Mesenchymal stem cell (in vitro differentiated cells and primary cell): ENCODE measurements around the gene CDH4.

Experiments
- DNase-seq: peaks from one replicate; pipeline ENCODE4 v3.0.0-alpha.2; 2013
- H2AFZ ChIP-seq: one replicate; pipeline ENCODE4 v1.6.1; 2013; ENCODE audit warnings: low read depth, mild to moderate bottlenecking, control low read depth, inconsistent platforms, low read length, moderate library complexity
- H2AK5ac ChIP-seq: 2 replicates; pipeline ENCODE4 v1.6.1; 2013; ENCODE audit warnings: low read length, moderate library complexity, mild to moderate bottlenecking, inconsistent platforms; ENCODE audit not compliant: severe bottlenecking
- H2BK120ac ChIP-seq: one replicate; pipeline ENCODE4 v1.6.1; 2013; ENCODE audit warnings: low read depth, mild to moderate bottlenecking, inconsistent platforms, low read length, moderate library complexity
- H2BK12ac ChIP-seq, 2 experiments: one replicate each; pipeline ENCODE4 v1.6.1; 2013; ENCODE audit warnings: inconsistent platforms in 2 of 2, low read length in 2 of 2, mild to moderate bottlenecking in 2 of 2, moderate library complexity in 2 of 2, control low read depth in 1 of 2
- H2BK15ac ChIP-seq: one replicate; pipeline ENCODE4 v1.6.1; 2013; ENCODE audit warnings: mild to moderate bottlenecking, low read depth, inconsistent platforms; ENCODE audit not compliant: poor library complexity, severe bottlenecking
- H2BK5ac ChIP-seq: 2 replicates; pipeline ENCODE4 v1.6.1; 2013; ENCODE audit warnings: low read depth, mild to moderate bottlenecking, low read length, control low read depth, inconsistent platforms; ENCODE audit not compliant: poor library complexity, severe bottlenecking
- H3K14ac ChIP-seq, 2 experiments: one replicate each; pipeline ENCODE4 v1.6.1; 2013; ENCODE audit warnings: inconsistent platforms in 2 of 2, low read length in 2 of 2, control low read depth in 1 of 2, mild to moderate bottlenecking in 1 of 2, moderate library complexity in 1 of 2
- H3K18ac ChIP-seq, 2 experiments: one replicate each; pipeline ENCODE4 v1.6.1; 2013; ENCODE audit warnings: inconsistent platforms in 2 of 2, low read length in 2 of 2, control low read depth in 1 of 2, low read depth in 1 of 2, mild to moderate bottlenecking in 1 of 2
- H3K23ac ChIP-seq, 2 experiments: one replicate each; pipeline ENCODE4 v1.6.1; 2013; ENCODE audit warnings: inconsistent platforms in 2 of 2, low read length in 2 of 2, mild to moderate bottlenecking in 2 of 2, moderate library complexity in 2 of 2, control low read depth in 1 of 2
- H3K27ac ChIP-seq: 2 replicates; pipeline ENCODE4 v1.5.1; 2013; ENCODE audit warnings: mild to moderate bottlenecking, moderate library complexity, low read length, control low read depth, inconsistent platforms; ENCODE audit not compliant: poor library complexity, severe bottlenecking
- H3K27me3 ChIP-seq, 2 experiments: 2 replicates each; pipeline versions ENCODE4 v1.6.1 to v1.7.0; 2013; ENCODE audit warnings: low read length in 2 of 2, mild to moderate bottlenecking in 2 of 2, moderate library complexity in 2 of 2, control low read depth in 1 of 2, inconsistent platforms in 1 of 2; ENCODE audit not compliant: control insufficient read depth in 1 of 2, insufficient read depth in 1 of 2
- H3K36me3 ChIP-seq, 2 experiments: 2 replicates each; pipeline versions ENCODE4 v1.6.1 to v1.7.0; 2013; ENCODE audit warnings: low read length in 2 of 2, control low read depth in 1 of 2, inconsistent platforms in 1 of 2, low read depth in 1 of 2, mild to moderate bottlenecking in 1 of 2; ENCODE audit not compliant: insufficient read depth in 2 of 2, control insufficient read depth in 1 of 2
- H3K4ac ChIP-seq, 2 experiments: one replicate each; pipeline ENCODE4 v1.6.1; 2013; ENCODE audit warnings: inconsistent platforms in 2 of 2, low read length in 2 of 2, mild to moderate bottlenecking in 2 of 2, moderate library complexity in 2 of 2, control low read depth in 1 of 2, low read depth in 1 of 2
- H3K4me1 ChIP-seq: 2 replicates; pipeline ENCODE4 v1.6.1; 2013; ENCODE audit warnings: low read depth, low read length, control low read depth; ENCODE audit not compliant: control insufficient read depth, insufficient read depth
- H3K4me2 ChIP-seq: 2 replicates; pipeline ENCODE4 v1.6.1; 2013; ENCODE audit warnings: low read length, mild to moderate bottlenecking, inconsistent platforms; ENCODE audit not compliant: poor library complexity, severe bottlenecking
- H3K4me3 ChIP-seq, 2 experiments: 2 replicates each; pipeline versions ENCODE4 v1.5.1 to v1.7.0; 2013; ENCODE audit warnings: low read length in 2 of 2, mild to moderate bottlenecking in 2 of 2, control low read depth in 1 of 2, low read depth in 1 of 2; ENCODE audit not compliant: insufficient read depth in 1 of 2
- H3K79me1 ChIP-seq: replicated peaks from 2 replicates; pipeline ENCODE4 v1.6.1; 2013; ENCODE audit warnings: mild to moderate bottlenecking, control low read depth, low read length, inconsistent platforms; ENCODE audit not compliant: poor library complexity, severe bottlenecking
- H3K9ac ChIP-seq: 2 replicates; pipeline ENCODE4 v1.7.0; 2013; ENCODE audit warnings: mild to moderate bottlenecking, low read length, moderate library complexity
- H3K9me3 ChIP-seq: 2 replicates; pipeline ENCODE4 v1.7.0; 2013; ENCODE audit warnings: mild to moderate bottlenecking, low read length; ENCODE audit not compliant: control insufficient read depth
- H4K8ac ChIP-seq: one replicate; pipeline ENCODE4 v1.6.1; 2013; ENCODE audit warnings: inconsistent platforms, mild to moderate bottlenecking, low read length, moderate library complexity
- H4K91ac ChIP-seq: one replicate; pipeline ENCODE4 v1.6.1; 2013; ENCODE audit warnings: mild to moderate bottlenecking, low read length, inconsistent platforms
- WGBS: methylation state at CpG from one replicate; pipeline ENCODE4 v1.1.7; 2013; ENCODE audit warnings: mixed read lengths; 5-methylcytosine and 5-hydroxymethylcytosine counted together

Gene CDH4

DNA sequence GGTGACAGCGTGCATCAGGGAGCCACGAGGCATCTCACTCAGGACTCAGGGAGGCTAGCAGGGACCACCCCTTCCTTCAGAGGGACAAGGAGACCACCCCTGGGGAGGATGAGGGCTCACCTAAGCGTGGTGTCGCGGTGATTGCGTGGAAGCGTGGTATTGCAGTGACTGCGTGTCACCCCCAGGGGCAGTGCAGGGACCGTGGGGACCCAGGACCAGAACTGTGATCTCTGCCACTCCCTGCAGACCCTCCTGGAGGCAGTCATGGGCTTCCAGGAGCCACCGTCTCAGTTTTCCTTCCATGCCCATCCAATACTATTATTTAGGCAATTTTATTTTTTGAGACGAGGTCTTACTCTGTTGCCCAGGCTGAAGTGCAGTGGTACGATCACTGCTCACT lies 666.5 kb downstream of the CDH4 start:
- no peaks in the 10 kb centered on the region for H3K79me1 ChIP-seq
- no peak overlapping the region for H3K23ac ChIP-seq
- H2BK5ac ChIP-seq: no peak overlapping the region
- H3K18ac ChIP-seq: no peak overlapping the region
- no peak overlapping the region for H3K4ac ChIP-seq
- WGBS: 79% methylated on average over 12 of the region's 12 CpGs
- peaks cover 5 to 13% of the 10 kb centered on the region in 2 experiments for H3K27me3 ChIP-seq
- H2BK15ac ChIP-seq: no peak overlapping the region
- DNase-seq: no peak
- no peak overlapping the region for H3K4me2 ChIP-seq
- H3K4me1 ChIP-seq: peaks cover 2% of the 10 kb centered on the region
- no peak overlapping the region for H4K8ac ChIP-seq
- no peak overlapping the region for H2BK12ac ChIP-seq
- no peak overlapping the region for H3K4me3 ChIP-seq
- no peak overlapping the region for H3K9ac ChIP-seq
- no peak overlapping the region for H3K27ac ChIP-seq
- no peak overlapping the region for H4K91ac ChIP-seq
- H2BK120ac ChIP-seq: no peak overlapping the region
- no peak overlapping the region for H2AFZ ChIP-seq
- no peak overlapping the region for H3K14ac ChIP-seq
- peaks cover 2% of the 10 kb centered on the region for H3K9me3 ChIP-seq
- peaks cover 0 to 3% of the 10 kb centered on the region in 2 experiments for H3K36me3 ChIP-seq
- no peak overlapping the region for H2AK5ac ChIP-seq

DNA sequence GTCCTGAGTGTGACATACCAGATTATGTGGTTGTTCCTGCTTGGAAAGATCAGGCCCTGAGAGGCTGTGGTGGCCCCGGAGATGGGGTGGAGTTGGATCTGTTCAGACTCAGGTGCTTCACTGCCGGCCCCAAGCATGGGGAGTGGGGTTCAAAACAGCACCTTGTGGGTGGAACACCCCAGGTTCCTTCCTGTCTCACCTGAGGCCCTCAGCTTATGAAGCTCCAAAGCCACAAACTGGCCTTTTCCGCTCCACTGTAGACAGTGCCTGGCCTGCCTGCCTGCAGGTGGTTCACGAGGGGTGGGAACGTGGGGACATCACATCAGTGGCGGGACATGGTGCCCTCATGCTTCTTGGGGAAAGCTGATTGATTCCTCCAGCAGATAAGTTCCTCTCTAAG lies 667.2 kb downstream of the CDH4 start:
- Histone ChIP-seq H3K4me2 (no peak overlapping the region), H3K79me1 (no peaks in the 10 kb centered on the region), H2BK12ac (no peak overlapping the region), H2BK15ac (no peak overlapping the region), H3K14ac (no peak overlapping the region), H2BK5ac (no peak overlapping the region), H3K18ac (no peak overlapping the region), H3K36me3 (no peaks in the 10 kb centered on the region), H3K4ac (no peak overlapping the region), H3K27me3 (peaks cover 5 to 13% of the 10 kb centered on the region in 2 experiments), H3K23ac (no peak overlapping the region), H3K4me1 (no peaks in the 10 kb centered on the region), H2AFZ (no peak overlapping the region), H2AK5ac (no peak overlapping the region), H3K27ac (no peak overlapping the region), H3K9me3 (peaks cover 2% of the 10 kb centered on the region), H4K91ac (no peak overlapping the region), H3K4me3 (no peak overlapping the region), H2BK120ac (no peak overlapping the region), H4K8ac (no peak overlapping the region), H3K9ac (no peak overlapping the region)
- WGBS: 94% methylated on average over 6 of the region's 6 CpGs
- DNase-seq: no peak

DNA sequence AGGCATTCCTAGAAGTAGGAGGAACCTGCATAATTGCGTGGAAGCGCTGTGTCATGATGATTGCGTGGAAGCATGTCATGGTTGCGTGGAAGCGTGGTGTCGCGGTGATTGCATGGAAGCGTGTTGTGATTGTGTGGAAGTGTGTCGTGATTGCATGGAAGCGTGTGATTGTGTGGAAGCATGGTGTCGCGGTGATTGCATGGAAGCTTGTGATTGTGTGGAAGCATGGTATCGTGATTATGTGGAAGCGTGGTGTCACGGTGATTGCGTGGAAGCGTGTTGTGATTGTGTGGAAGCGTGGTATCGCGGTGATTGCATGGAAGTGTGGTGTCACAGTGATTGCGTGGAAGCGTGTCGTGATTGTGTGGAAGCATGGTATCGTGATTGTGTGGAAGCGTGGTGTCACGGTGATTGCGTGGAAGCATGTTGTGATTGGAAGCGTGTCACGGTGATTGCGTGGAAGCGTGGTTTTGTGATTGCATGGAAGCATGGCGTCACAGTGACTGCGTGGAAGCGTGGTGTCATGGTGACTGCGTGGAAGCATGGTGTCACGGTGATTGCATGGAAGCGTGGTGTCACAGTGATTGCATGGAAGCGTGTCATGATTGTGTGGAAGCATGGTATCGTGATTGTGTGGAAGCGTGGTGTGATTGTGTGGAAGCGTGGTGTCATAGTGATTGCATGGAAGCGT lies 667.8 kb downstream of the CDH4 start:
- Histone ChIP-seq H3K4me2 (no peak overlapping the region), H4K8ac (no peak overlapping the region), H2AFZ (no peak overlapping the region), H2BK5ac (no peak overlapping the region), H2BK15ac (no peak overlapping the region), H3K27ac (no peak overlapping the region), H4K91ac (no peak overlapping the region), H2BK120ac (no peak overlapping the region), H3K23ac (no peak overlapping the region), H3K4me3 (no peak overlapping the region), H3K79me1 (no peaks in the 10 kb centered on the region), H3K4ac (no peak overlapping the region), H3K4me1 (peaks cover under 1% of the 10 kb centered on the region), H3K14ac (no peak overlapping the region), H3K36me3 (no peaks in the 10 kb centered on the region), H2BK12ac (no peak overlapping the region), H3K27me3 (peaks cover 0 to 13% of the 10 kb centered on the region in 2 experiments), H3K9ac (no peak overlapping the region), H3K18ac (no peak overlapping the region), H2AK5ac (no peak overlapping the region), H3K9me3 (peaks cover 2% of the 10 kb centered on the region)
- no peak for DNase-seq
- WGBS: 85% methylated on average over 42 of the region's 42 CpGs

DNA sequence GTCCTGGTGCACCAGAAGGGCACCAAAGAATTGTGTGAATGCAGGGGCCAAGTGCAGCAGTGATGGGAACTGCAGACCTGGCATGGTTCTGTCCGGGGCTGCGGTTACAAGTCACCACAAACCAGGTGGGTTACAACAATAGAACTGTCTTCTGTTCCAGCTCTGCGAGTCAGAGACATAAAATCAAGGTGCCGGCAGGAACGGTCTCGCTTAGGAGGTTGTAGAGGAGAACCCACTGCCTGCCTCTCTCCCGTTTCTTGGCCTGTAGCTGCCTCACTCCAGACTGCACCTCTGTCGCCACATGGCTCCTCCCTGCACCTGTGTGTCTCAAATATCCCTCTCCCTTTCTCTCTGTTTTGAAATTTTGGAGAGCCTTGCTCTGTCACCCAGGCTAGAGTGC lies 670.4 kb downstream of the CDH4 start:
- H3K27ac ChIP-seq: no peak overlapping the region
- no peak overlapping the region for H3K9ac ChIP-seq
- H3K9me3 ChIP-seq: peaks cover 2% of the 10 kb centered on the region
- no peaks in the 10 kb centered on the region for H3K36me3 ChIP-seq
- no peak overlapping the region for H3K14ac ChIP-seq
- no peaks in the 10 kb centered on the region for H3K79me1 ChIP-seq
- no peak overlapping the region for H3K23ac ChIP-seq
- H3K4me2 ChIP-seq: no peak overlapping the region
- H3K4me3 ChIP-seq: no peak overlapping the region
- DNase-seq: no peak
- H2AFZ ChIP-seq: no peak overlapping the region
- H3K4me1 ChIP-seq: peaks cover 15% of the 10 kb centered on the region
- H2BK5ac ChIP-seq: no peak overlapping the region
- H4K8ac ChIP-seq: no peak overlapping the region
- no peak overlapping the region for H2BK15ac ChIP-seq
- H2BK120ac ChIP-seq: no peak overlapping the region
- H3K27me3 ChIP-seq: peaks cover 0 to 13% of the 10 kb centered on the region in 2 experiments
- H3K18ac ChIP-seq: no peak overlapping the region
- H3K4ac ChIP-seq: no peak overlapping the region
- H2BK12ac ChIP-seq: no peak overlapping the region
- WGBS: 87% methylated on average over 8 of the region's 8 CpGs
- H2AK5ac ChIP-seq: no peak overlapping the region
- H4K91ac ChIP-seq: no peak overlapping the region
